Fibroblast of lung (primary cell): ENCODE results near the gene ENKUR.

Experiments
- CTCF ChIP-seq, 2 donors: IDR thresholded peaks in 1 of 2; conservative IDR thresholded peaks in 1 of 2; 1 replicate in 1 of 2; 2 replicates in 1 of 2; pipeline ENCODE4 v1.5.1; 2011 to 2012; ENCODE audit warnings: low read length in 2 of 2, control low read depth in 1 of 2, inconsistent platforms in 1 of 2, low read depth in 1 of 2, mild to moderate bottlenecking in 1 of 2
- EZH2 ChIP-seq: IDR thresholded peaks from 2 replicates; pipeline ENCODE4 v1.5.1; 2012; ENCODE audit warnings: low read length, control low read depth, mild to moderate bottlenecking; ENCODE audit errors: missing control alignments

- TF ChIP-seq CTCF (conservative IDR thresholded peaks at IDR 0.05 in 1 of 2, IDR thresholded peaks at IDR 0.05 in 1 of 2; ENCODE audit: low read depth in 1 of 2, low read length in 2 of 2) (no peak), EZH2 (no peak)
Observed at GRCh38 chr10:24984906-24985305, 31.1 kb downstream of the ENKUR start.
